HG02840 (cell line): Measurements from ENCODE around the gene OR6P1.

Experiments
- ATAC-seq: cut with Tn5 transposase; IDR thresholded peaks from one replicate; pipeline ENCODE4 v1.9.1; 2021; ENCODE audit warnings: mild to moderate bottlenecking, moderate library complexity, moderate number of reproducible peaks; ENCODE audit not compliant: unreplicated experiment, low FRiP score

OR6P1 gene

GRCh38 chr1:158520955-158521665 lies 49.3 kb downstream of the OR6P1 start:
- no peak for ATAC-seq

- ATAC-seq, result no peak
These were observed 50.4 kb downstream of the OR6P1 start for GRCh38 chr1:158520021-158520420.

- no peak for ATAC-seq
These were observed 53.4 kb downstream of the OR6P1 start for GRCh38 chr1:158516966-158517365.
